ENCODE data around the gene ACSM3.
"Not testable (repeated sequence)": the region's sequence is repeated elsewhere in the genome, so short reads cannot be mapped to it uniquely, and the experiment has no call there.

Gene ACSM3

DNA sequence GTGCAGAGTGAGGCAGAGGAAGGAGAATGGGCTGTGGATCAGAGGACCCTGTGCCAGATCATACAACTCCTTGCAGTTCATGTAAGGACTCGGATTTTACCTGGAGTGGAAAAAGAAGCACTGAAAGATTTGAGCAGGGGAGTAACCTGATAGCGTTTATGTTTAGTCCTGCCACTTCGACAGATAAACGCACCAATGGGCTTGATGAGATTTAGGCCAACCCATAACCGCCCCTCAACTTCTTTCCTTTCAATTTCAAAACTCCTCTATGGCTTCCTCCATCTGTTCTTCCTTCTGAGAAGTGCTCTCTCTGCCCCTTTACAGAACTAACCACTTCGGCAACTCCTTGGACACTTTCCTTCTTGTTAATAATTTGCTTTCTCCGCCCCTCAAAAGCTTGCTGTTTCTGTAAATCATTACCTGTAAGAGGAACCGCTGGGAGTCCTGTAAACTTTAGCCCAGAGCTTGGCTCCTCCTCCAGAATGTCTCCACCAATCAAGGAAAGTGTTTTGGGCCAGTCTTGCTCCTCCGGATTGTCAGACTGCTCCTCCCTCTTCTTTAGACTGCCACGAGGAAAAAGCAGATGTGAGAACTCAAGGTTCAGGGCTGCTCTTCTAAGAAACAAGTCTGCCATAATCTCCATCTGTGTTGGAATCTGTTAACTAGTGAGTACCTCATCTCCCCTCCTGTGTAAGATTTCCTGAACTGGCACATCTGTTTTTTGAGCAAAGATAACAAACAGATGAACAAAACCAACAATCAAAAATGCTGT lies at the start of gene ACSM3:
TSS of gene ACSM3 (plus strand) at position 554 of the 772 bp plus-strand sequence. CDS start 6,021 bp downstream, outside the sequence.
- H3K9me3 ChIP-seq (ENCODE audit: control insufficient read depth in 2 of 2, low read length in 2 of 2) = no peaks in the 10 kb centered on the region
- no peaks in the 10 kb centered on the region for H3K36me3 ChIP-seq (ENCODE audit: control insufficient read depth in 2 of 2, insufficient read depth in 2 of 2, low read length in 2 of 2)

GRCh38 chr16:20717718-20718117 lies 46.1 kb upstream of the ACSM3 start:
- not testable (repeated sequence) for H3K9me3 ChIP-seq (ENCODE audit: control insufficient read depth in 2 of 2, low read length in 2 of 2); H3K27me3 ChIP-seq (ENCODE audit: control insufficient read depth in 1 of 2, insufficient read depth in 2 of 2, low read length in 2 of 2); H3K4me1 ChIP-seq (ENCODE audit: control insufficient read depth, insufficient read depth, low read length); H3K9ac ChIP-seq (ENCODE audit: low read length in 2 of 2); H3K4me3 ChIP-seq (ENCODE audit: low read length in 2 of 2); H3K36me3 ChIP-seq (ENCODE audit: control insufficient read depth in 2 of 2, insufficient read depth in 2 of 2, low read length in 2 of 2); H3K27ac ChIP-seq (ENCODE audit: low read length)

More for the DNA sequence above, at the start of gene ACSM3:
- Histone ChIP-seq H3K27ac (ENCODE audit: low read length) (peak within 1 kb of the TSS; percentile 66), H3K4me1 (ENCODE audit: control insufficient read depth, insufficient read depth, low read length) (no peaks in the 10 kb centered on the region), H3K27me3 (ENCODE audit: control insufficient read depth in 1 of 2, insufficient read depth in 2 of 2, low read length in 2 of 2) (no peaks in the 10 kb centered on the region), H3K4me3 (ENCODE audit: low read length in 2 of 2) (peak within 1 kb of the TSS; percentile 69 to 74), H3K9ac (ENCODE audit: low read length in 2 of 2) (peak within 1 kb of the TSS; percentile 63 to 72)

- Histone ChIP-seq H3K27ac (ENCODE audit: low read length) (no peak overlapping the region), H3K4me1 (ENCODE audit: control insufficient read depth, insufficient read depth, low read length) (no peaks in the 10 kb centered on the region), H3K9me3 (ENCODE audit: control insufficient read depth in 2 of 2, low read length in 2 of 2) (no peaks in the 10 kb centered on the region), H3K9ac (ENCODE audit: low read length in 2 of 2) (no peak overlapping the region), H3K36me3 (ENCODE audit: control insufficient read depth in 2 of 2, insufficient read depth in 2 of 2, low read length in 2 of 2) (no peaks in the 10 kb centered on the region), H3K4me3 (ENCODE audit: low read length in 2 of 2) (no peak overlapping the region), H3K27me3 (ENCODE audit: control insufficient read depth in 1 of 2, insufficient read depth in 2 of 2, low read length in 2 of 2) (no peaks in the 10 kb centered on the region)
Observed at GRCh38 chr16:20720251-20720650, 43.6 kb upstream of the ACSM3 start.

DNA sequence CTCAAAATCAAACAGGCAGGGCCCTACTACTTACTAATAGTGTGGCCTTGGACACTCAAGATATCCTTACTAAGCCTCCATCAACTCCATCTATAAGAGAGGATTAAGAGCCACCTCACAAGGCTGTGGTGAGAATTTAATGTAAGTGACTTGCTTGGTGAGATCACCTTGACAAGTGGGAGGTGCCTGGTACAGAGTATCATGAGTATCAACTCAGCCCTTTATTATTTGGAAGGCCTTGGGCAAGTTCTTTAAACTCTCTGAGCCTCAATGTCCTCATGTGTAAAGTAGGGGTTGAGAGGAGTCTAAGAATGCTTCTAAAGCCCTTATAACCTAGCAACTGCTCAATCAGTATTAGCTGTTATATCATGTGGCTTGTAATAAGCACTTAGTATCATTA lies 37.2 kb upstream of the ACSM3 start:
- Histone ChIP-seq H3K4me1 (ENCODE audit: control insufficient read depth, insufficient read depth, low read length) (no peaks in the 10 kb centered on the region), H3K36me3 (ENCODE audit: control insufficient read depth in 2 of 2, insufficient read depth in 2 of 2, low read length in 2 of 2) (peaks cover 0 to 6% of the 10 kb centered on the region in 2 donors), H3K9me3 (ENCODE audit: control insufficient read depth in 2 of 2, low read length in 2 of 2) (no peaks in the 10 kb centered on the region), H3K9ac (ENCODE audit: low read length in 2 of 2) (no peak overlapping the region), H3K4me3 (ENCODE audit: low read length in 2 of 2) (no peak overlapping the region), H3K27me3 (ENCODE audit: control insufficient read depth in 1 of 2, insufficient read depth in 2 of 2, low read length in 2 of 2) (no peaks in the 10 kb centered on the region), H3K27ac (ENCODE audit: low read length) (no peak overlapping the region)

DNA sequence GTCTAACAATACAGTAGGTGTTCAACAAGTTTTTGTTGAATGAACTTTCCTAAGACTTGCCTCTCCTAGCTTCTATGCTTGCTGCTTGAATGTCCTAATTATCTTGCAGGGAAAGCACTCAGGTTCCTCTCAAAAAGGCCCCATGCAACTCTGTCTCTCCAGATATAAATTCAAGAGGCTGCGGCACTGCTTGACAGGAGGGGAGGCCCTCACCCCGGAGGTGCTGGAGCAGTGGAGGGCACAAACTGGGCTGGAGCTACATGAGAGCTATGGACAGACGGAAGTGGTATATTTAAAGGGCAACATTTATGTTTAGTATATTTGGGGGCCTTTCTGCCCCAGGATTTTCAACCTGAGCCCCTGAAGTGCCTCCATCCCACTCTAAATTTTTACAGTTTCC lies 36.6 kb upstream of the ACSM3 start:
- Histone ChIP-seq H3K9me3 (ENCODE audit: control insufficient read depth in 2 of 2, low read length in 2 of 2) (no peaks in the 10 kb centered on the region), H3K4me3 (ENCODE audit: low read length in 2 of 2) (no peak overlapping the region), H3K27ac (ENCODE audit: low read length) (no peak overlapping the region), H3K4me1 (ENCODE audit: control insufficient read depth, insufficient read depth, low read length) (no peaks in the 10 kb centered on the region), H3K27me3 (ENCODE audit: control insufficient read depth in 1 of 2, insufficient read depth in 2 of 2, low read length in 2 of 2) (no peaks in the 10 kb centered on the region), H3K36me3 (ENCODE audit: control insufficient read depth in 2 of 2, insufficient read depth in 2 of 2, low read length in 2 of 2) (peaks cover 0 to 6% of the 10 kb centered on the region in 2 donors), H3K9ac (ENCODE audit: low read length in 2 of 2) (no peak overlapping the region)

- H3K4me3 ChIP-seq (ENCODE audit: low read length in 2 of 2) = no peak overlapping the region
- no peaks in the 10 kb centered on the region for H3K9me3 ChIP-seq (ENCODE audit: control insufficient read depth in 2 of 2, low read length in 2 of 2)
- peaks cover 0 to 8% of the 10 kb centered on the region in 2 donors for H3K36me3 ChIP-seq (ENCODE audit: control insufficient read depth in 2 of 2, insufficient read depth in 2 of 2, low read length in 2 of 2)
- H3K4me1 ChIP-seq (ENCODE audit: control insufficient read depth, insufficient read depth, low read length) = no peaks in the 10 kb centered on the region
- no peak overlapping the region for H3K27ac ChIP-seq (ENCODE audit: low read length)
- H3K27me3 ChIP-seq (ENCODE audit: control insufficient read depth in 1 of 2, insufficient read depth in 2 of 2, low read length in 2 of 2) = no peaks in the 10 kb centered on the region
- no peak overlapping the region for H3K9ac ChIP-seq (ENCODE audit: low read length in 2 of 2)
Observed at GRCh38 chr16:20729141-20729540, 34.7 kb upstream of the ACSM3 start.

- H3K36me3 ChIP-seq (ENCODE audit: control insufficient read depth in 2 of 2, insufficient read depth in 2 of 2, low read length in 2 of 2) = peaks cover 18 to 36% of the 10 kb centered on the region in 2 donors
- no peak overlapping the region for H3K27ac ChIP-seq (ENCODE audit: low read length)
- no peak overlapping the region for H3K4me3 ChIP-seq (ENCODE audit: low read length in 2 of 2)
Observed at GRCh38 chr16:20734056-20734455, 29.8 kb upstream of the ACSM3 start.

GRCh38 chr16:20734782-20735181 lies 29.0 kb upstream of the ACSM3 start:
- Histone ChIP-seq H3K4me1 (ENCODE audit: control insufficient read depth, insufficient read depth, low read length) (peaks cover under 1% of the 10 kb centered on the region), H3K9me3 (ENCODE audit: control insufficient read depth in 2 of 2, low read length in 2 of 2) (no peaks in the 10 kb centered on the region), H3K9ac (ENCODE audit: low read length in 2 of 2) (no peak overlapping the region), H3K4me3 (ENCODE audit: low read length in 2 of 2) (no peak overlapping the region), H3K36me3 (ENCODE audit: control insufficient read depth in 2 of 2, insufficient read depth in 2 of 2, low read length in 2 of 2) (peaks cover 18 to 36% of the 10 kb centered on the region in 2 donors), H3K27me3 (ENCODE audit: control insufficient read depth in 1 of 2, insufficient read depth in 2 of 2, low read length in 2 of 2) (no peaks in the 10 kb centered on the region), H3K27ac (ENCODE audit: low read length) (no peak overlapping the region)

More at GRCh38 chr16:20734056-20734455, 29.8 kb upstream of the ACSM3 start:
- Histone ChIP-seq H3K4me1 (ENCODE audit: control insufficient read depth, insufficient read depth, low read length) (no peaks in the 10 kb centered on the region), H3K27me3 (ENCODE audit: control insufficient read depth in 1 of 2, insufficient read depth in 2 of 2, low read length in 2 of 2) (no peaks in the 10 kb centered on the region), H3K9ac (ENCODE audit: low read length in 2 of 2) (no peak overlapping the region), H3K9me3 (ENCODE audit: control insufficient read depth in 2 of 2, low read length in 2 of 2) (no peaks in the 10 kb centered on the region)

DNA sequence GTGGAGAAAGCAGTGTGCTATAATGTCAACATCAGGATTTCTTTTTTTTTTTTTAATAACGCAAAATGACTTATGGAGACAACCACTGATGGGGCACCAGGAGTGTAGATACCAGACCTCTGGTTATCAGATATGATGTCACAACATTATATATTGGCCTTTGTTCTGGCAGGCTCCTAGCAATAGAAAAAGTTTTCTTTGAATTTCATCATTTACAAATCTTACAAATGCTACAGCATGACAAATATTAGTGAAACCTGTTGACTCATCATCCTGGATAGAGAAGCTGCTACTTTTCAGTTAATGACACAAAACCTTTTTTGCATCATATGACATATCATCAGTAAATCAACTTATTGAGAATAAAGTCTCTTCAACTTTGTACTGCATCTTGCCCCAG lies 28.3 kb upstream of the ACSM3 start:
- Histone ChIP-seq H3K27ac (ENCODE audit: low read length) (no peak overlapping the region), H3K4me1 (ENCODE audit: control insufficient read depth, insufficient read depth, low read length) (peaks cover 8% of the 10 kb centered on the region), H3K27me3 (ENCODE audit: control insufficient read depth in 1 of 2, insufficient read depth in 2 of 2, low read length in 2 of 2) (no peaks in the 10 kb centered on the region), H3K36me3 (ENCODE audit: control insufficient read depth in 2 of 2, insufficient read depth in 2 of 2, low read length in 2 of 2) (peaks cover 18 to 36% of the 10 kb centered on the region in 2 donors), H3K4me3 (ENCODE audit: low read length in 2 of 2) (no peak overlapping the region), H3K9ac (ENCODE audit: low read length in 2 of 2) (no peak overlapping the region), H3K9me3 (ENCODE audit: control insufficient read depth in 2 of 2, low read length in 2 of 2) (no peaks in the 10 kb centered on the region)

DNA sequence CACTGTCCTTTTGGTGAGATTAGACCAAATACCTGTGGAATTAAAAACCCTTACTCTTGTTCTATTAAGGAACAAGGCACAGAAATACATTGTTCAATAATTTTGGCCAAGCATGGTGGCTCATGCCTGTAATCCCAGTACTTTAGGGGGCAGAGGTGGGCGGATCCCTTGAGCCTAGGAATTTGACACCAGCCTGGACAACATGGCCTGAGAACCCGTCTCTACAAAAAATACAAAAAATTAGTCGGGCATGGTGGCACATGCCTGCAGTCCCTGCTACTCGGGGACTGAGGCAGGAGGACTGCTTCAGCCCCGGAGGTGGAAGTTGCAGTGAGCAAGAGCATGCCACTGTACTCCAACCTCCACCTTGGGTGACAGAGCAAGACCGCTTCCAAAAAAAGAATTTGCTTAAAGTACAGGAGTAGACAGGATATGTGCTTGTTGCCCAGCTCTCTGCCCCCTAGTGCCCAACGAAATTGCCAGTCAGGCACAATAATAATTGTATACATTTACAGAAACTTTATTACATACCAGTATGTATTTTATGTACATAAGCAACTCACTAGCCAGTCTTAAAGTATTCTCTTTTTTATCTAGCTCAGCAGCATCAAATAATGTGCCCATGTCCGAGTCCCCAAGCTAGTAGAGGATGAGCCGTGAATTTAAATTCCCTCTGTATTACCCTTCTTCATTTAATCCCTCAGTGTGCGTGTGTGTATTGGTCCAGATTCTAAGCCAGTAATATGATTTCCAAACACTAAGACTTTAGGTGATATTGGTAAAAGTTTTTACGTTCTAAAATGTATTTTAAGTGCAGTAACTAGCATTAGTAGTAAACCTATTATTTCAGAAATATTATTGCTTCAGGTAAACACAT lies 23.6 kb upstream of the ACSM3 start:
- peak overlapping the region; percentile 99 for H3K4me3 ChIP-seq (ENCODE audit: low read length in 2 of 2)
- peak overlapping the region; percentile 87 to 89 for H3K9ac ChIP-seq (ENCODE audit: low read length in 2 of 2)
- H3K36me3 ChIP-seq (ENCODE audit: control insufficient read depth in 2 of 2, insufficient read depth in 2 of 2, low read length in 2 of 2) = peaks cover 18 to 26% of the 10 kb centered on the region in 2 donors
- H3K4me1 ChIP-seq (ENCODE audit: control insufficient read depth, insufficient read depth, low read length) = peaks cover 12% of the 10 kb centered on the region
- peak overlapping the region; percentile 81 for H3K27ac ChIP-seq (ENCODE audit: low read length)
- H3K9me3 ChIP-seq (ENCODE audit: control insufficient read depth in 2 of 2, low read length in 2 of 2) = no peaks in the 10 kb centered on the region
- H3K27me3 ChIP-seq (ENCODE audit: control insufficient read depth in 1 of 2, insufficient read depth in 2 of 2, low read length in 2 of 2) = no peaks in the 10 kb centered on the region
